Prostate gland (tissue), 2 donors: ENCODE data around the gene SETBP1.

Experiments used
- POLR2A ChIP-seq: fragments of 450-650 bp; IDR thresholded peaks from one replicate; pipeline ENCODE4 v1.6.1; 2016; ENCODE audit warnings: antibody characterized with exemption, mild to moderate bottlenecking
- TF ChIP-seq, protein P1 (sequence below), 4 experiments: fragments of 200-600 bp in 2 of 4; fragments of 450-650 bp in 2 of 4; sonication (generic) in 2 of 4; IDR thresholded peaks; 1 replicate in 3 of 4; 2 replicates in 1 of 4; pipeline ENCODE4 v1.5.1; 2016 to 2019; ENCODE audit warnings: antibody characterized with exemption in 4 of 4, mild to moderate bottlenecking in 2 of 4, moderate library complexity in 2 of 4

DNA sequence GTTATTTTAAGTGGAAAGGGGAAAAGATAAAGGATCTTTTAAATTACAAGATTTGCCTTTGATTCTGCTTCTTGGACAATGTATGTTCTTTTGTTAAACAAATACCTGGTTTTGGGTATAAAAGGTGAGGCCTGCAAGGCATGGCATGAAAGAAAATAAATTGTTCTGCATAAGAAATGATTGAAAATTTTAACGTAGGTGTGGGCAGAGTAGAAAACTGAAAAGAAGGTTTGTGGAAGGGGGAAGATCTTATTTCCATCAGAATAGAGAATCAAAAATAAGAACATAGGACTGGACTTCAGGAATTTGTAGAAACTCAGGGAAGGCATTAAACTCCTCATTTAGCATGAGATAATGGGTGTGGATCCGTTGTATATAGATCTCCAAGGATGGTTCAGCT, 153.1 kb downstream of the SETBP1 start:
- TF ChIP-seq POLR2A, result no peak
- TF ChIP-seq, protein P1, sequence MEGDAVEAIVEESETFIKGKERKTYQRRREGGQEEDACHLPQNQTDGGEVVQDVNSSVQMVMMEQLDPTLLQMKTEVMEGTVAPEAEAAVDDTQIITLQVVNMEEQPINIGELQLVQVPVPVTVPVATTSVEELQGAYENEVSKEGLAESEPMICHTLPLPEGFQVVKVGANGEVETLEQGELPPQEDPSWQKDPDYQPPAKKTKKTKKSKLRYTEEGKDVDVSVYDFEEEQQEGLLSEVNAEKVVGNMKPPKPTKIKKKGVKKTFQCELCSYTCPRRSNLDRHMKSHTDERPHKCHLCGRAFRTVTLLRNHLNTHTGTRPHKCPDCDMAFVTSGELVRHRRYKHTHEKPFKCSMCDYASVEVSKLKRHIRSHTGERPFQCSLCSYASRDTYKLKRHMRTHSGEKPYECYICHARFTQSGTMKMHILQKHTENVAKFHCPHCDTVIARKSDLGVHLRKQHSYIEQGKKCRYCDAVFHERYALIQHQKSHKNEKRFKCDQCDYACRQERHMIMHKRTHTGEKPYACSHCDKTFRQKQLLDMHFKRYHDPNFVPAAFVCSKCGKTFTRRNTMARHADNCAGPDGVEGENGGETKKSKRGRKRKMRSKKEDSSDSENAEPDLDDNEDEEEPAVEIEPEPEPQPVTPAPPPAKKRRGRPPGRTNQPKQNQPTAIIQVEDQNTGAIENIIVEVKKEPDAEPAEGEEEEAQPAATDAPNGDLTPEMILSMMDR (IDR thresholded peaks at IDR 0.05), result no peak
